ENCODE results near the gene ADCY4. TPM values are rescaled to one million over a fixed set of nuclear protein-coding genes. Genes with fewer than 3 reads are reported as not detected.

The ADCY4 gene
- total RNA-seq, 1 donor from 2014 or later: 2.3 TPM

GRCh38 chr14:24367514-24368211 lies 32.8 kb upstream of the ADCY4 start, which contains the start of gene NFATC4:
NFATC4 (plus strand) TSS chr14:24368184; CDS start chr14:24368341, 157 bp downstream.
- ChIA-PET POLR2A (interaction anchor here (0.5 to 4.2 kb wide), 4 partner anchors 62 to 1385 kb away, joined by 3 to 257 read pairs (median 4); partner anchors contain the start of genes CBLN3 and KHNYN), CTCF (interaction anchor here (1.4 kb wide), 1 partner anchor 64 kb away, joined by 3 read pairs; no protein-coding TSS in a partner anchor)

GRCh38 chr14:24366721-24367513 lies 32.0 kb upstream of the ADCY4 start:
- peaks cover 5% of the 10 kb centered on the region for H3K27me3 Mint-ChIP-seq
- peak overlapping the region; percentile 80 for H3K27ac Mint-ChIP-seq

More at GRCh38 chr14:24367514-24368211, 32.8 kb upstream of the ADCY4 start, which contains the start of gene NFATC4:
- no peak for ATAC-seq (ENCODE audit: low read depth)
- no peak for DNase-seq
- TF ChIP-seq CTCF (IDR thresholded peaks at IDR 0.05): no peak
- Mint-ChIP-seq H3K27me3 (peaks cover 2% of the 10 kb centered on the region), H3K4me1 (peaks cover 33% of the 10 kb centered on the region), H3K9me3 (no peaks in the 10 kb centered on the region), H3K27ac (peak within 1 kb of the TSS; percentile 80), H3K36me3 (ENCODE audit: low read depth) (no peaks in the 10 kb centered on the region), H3K4me3 (peak within 1 kb of the TSS; percentile 85)
- intact Hi-C loops (cut with micrococcal nuclease): loop anchor here (5.0 kb wide), 1 partner anchor 95 kb away; the partner anchor contains the start of gene RABGGTA

GRCh38 chr14:24366413-24366720 lies 31.5 kb upstream of the ADCY4 start:
- DNase-seq (no peak), ATAC-seq (ENCODE audit: low read depth) (no peak)
- intact Hi-C loops (cut with micrococcal nuclease): loop anchor here (1.0 to 5.0 kb wide), 2 partner anchors 94 to 124 kb away; partner anchors contain the start of genes RABGGTA and TINF2
- ChIA-PET CTCF (interaction anchor here (0.6 to 2.3 kb wide), 11 partner anchors 12 to 76 kb away, joined by 3 to 108 read pairs (median 7); partner anchors contain the start of genes ADCY4, CBLN3, KHNYN and RIPK3), POLR2A (interaction anchor here (0.6 to 4.2 kb wide), 27 partner anchors 8 to 1497 kb away, joined by 3 to 257 read pairs (median 6); partner anchors contain the start of genes ADCY4, CBLN3, DCAF11 and KHNYN)
- Mint-ChIP-seq H3K4me3 (peak overlapping the region; percentile 85), H3K27me3 (peaks cover 8% of the 10 kb centered on the region), H3K4me1 (peaks cover 33% of the 10 kb centered on the region), H3K27ac (peak overlapping the region; percentile 72), H3K36me3 (ENCODE audit: low read depth) (no peaks in the 10 kb centered on the region), H3K9me3 (no peaks in the 10 kb centered on the region)
- no peak for TF ChIP-seq CTCF (IDR thresholded peaks at IDR 0.05)

More at GRCh38 chr14:24366721-24367513, 32.0 kb upstream of the ADCY4 start:
- Mint-ChIP-seq H3K36me3 (ENCODE audit: low read depth) (no peaks in the 10 kb centered on the region), H3K4me1 (peaks cover 33% of the 10 kb centered on the region), H3K9me3 (no peaks in the 10 kb centered on the region), H3K4me3 (peak overlapping the region; percentile 85)
- ChIA-PET POLR2A (interaction anchor here (0.6 to 4.2 kb wide), 23 partner anchors 7 to 1497 kb away, joined by 3 to 257 read pairs (median 6); partner anchors contain the start of genes ADCY4, CBLN3, DCAF11 and KHNYN), CTCF (interaction anchor here (0.6 to 2.3 kb wide), 10 partner anchors 12 to 75 kb away, joined by 3 to 108 read pairs (median 12); partner anchors contain the start of genes ADCY4, CBLN3, KHNYN and RIPK3)
- intact Hi-C loops (cut with micrococcal nuclease): loop anchor here (1.0 to 5.0 kb wide), 2 partner anchors 95 to 125 kb away; partner anchors contain the start of genes RABGGTA and TINF2
- peak; percentile 83 for ATAC-seq (ENCODE audit: low read depth)
- TF ChIP-seq CTCF (IDR thresholded peaks at IDR 0.05): no peak
- peak; percentile 100 for DNase-seq

GRCh38 chr14:24365600-24366412 lies 30.9 kb upstream of the ADCY4 start:
- CTCF ChIA-PET: interaction anchor here (0.7 to 2.3 kb wide), 16 partner anchors 13 to 78 kb away, joined by 3 to 108 read pairs (median 4); partner anchors contain the start of genes ADCY4, CBLN3, KHNYN and RIPK3
- peak overlapping the region; percentile 85 for H3K4me3 Mint-ChIP-seq
- intact Hi-C loops (cut with micrococcal nuclease): loop anchor here (1.0 to 5.0 kb wide), 9 partner anchors 26 to 313 kb away; partner anchors contain the start of genes RABGGTA, SDR39U1 and TINF2
- peak overlapping the region; percentile 72 for H3K27ac Mint-ChIP-seq
- H3K27me3 Mint-ChIP-seq: peaks cover 8% of the 10 kb centered on the region
- ATAC-seq (ENCODE audit: low read depth): peak; percentile 51
- no peaks in the 10 kb centered on the region for H3K36me3 Mint-ChIP-seq (ENCODE audit: low read depth)
- DNase-seq: peak; percentile 68
- TF ChIP-seq CTCF (IDR thresholded peaks at IDR 0.05): no peak
- peaks cover 33% of the 10 kb centered on the region for H3K4me1 Mint-ChIP-seq
- no peaks in the 10 kb centered on the region for H3K9me3 Mint-ChIP-seq
- POLR2A ChIA-PET: interaction anchor here (0.6 to 4.2 kb wide), 26 partner anchors 11 to 1496 kb away, joined by 3 to 257 read pairs (median 6); partner anchors contain the start of genes ADCY4, CBLN3, DCAF11 and KHNYN
